Activated T-cell treated with anti-CD3 and anti-CD28 coated beads, Interleukin-2, amount 50 U/mL, for 1 hour (primary cell): Measurements from ENCODE around the gene C16orf96.
A peak's percentile ranks its signal among the peaks of the same experiment; 100 is the strongest.

ENCODE experiments used
- DNase-seq: peaks from one replicate; pipeline ENCODE4 v3.0.0-alpha.2; 2020

The C16orf96 gene

GRCh38 chr16:4623593-4623992 is 67.5 kb downstream of the C16orf96 start:
- DNase-seq = no peak

GRCh38 chr16:4624015-4624826 is 68.1 kb downstream of the C16orf96 start, which contains the start of gene MGRN1:
Gene MGRN1, plus strand, starts transcription at chr16:4624826. Its CDS starts 135 bp downstream, at chr16:4624961.
- peak; percentile 92 for DNase-seq

- DNase-seq = peak; percentile 69
These were observed 68.9 kb downstream of the C16orf96 start for GRCh38 chr16:4624827-4625559.

GRCh38 chr16:4625560-4626159 is 69.5 kb downstream of the C16orf96 start:
- no peak for DNase-seq

- DNase-seq = no peak
These were observed 70.3 kb downstream of the C16orf96 start for GRCh38 chr16:4626396-4626795.

- no peak for DNase-seq
These were observed 72.1 kb downstream of the C16orf96 start for GRCh38 chr16:4628283-4628682.

- no peak for DNase-seq
These were observed 75.3 kb downstream of the C16orf96 start for GRCh38 chr16:4631444-4631843.

- no peak for DNase-seq
These were observed 77.9 kb downstream of the C16orf96 start for GRCh38 chr16:4633910-4634635.

GRCh38 chr16:4634768-4635167 is 78.6 kb downstream of the C16orf96 start:
- no peak for DNase-seq

- no peak for DNase-seq
These were observed 80.1 kb downstream of the C16orf96 start for GRCh38 chr16:4636196-4636595.

- no peak for DNase-seq
These were observed 81.5 kb downstream of the C16orf96 start for GRCh38 chr16:4637501-4638166.

GRCh38 chr16:4639899-4640509 is 83.9 kb downstream of the C16orf96 start:
- DNase-seq = no peak

- DNase-seq = no peak
These were observed 84.6 kb downstream of the C16orf96 start for GRCh38 chr16:4640572-4641305.

- DNase-seq = no peak
These were observed 85.2 kb downstream of the C16orf96 start for GRCh38 chr16:4641306-4641687.

- DNase-seq = no peak
These were observed 85.8 kb downstream of the C16orf96 start for GRCh38 chr16:4641895-4642294.

GRCh38 chr16:4646773-4647643 is 90.9 kb downstream of the C16orf96 start:
- DNase-seq = no peak

- DNase-seq = no peak
These were observed 91.5 kb downstream of the C16orf96 start for GRCh38 chr16:4647644-4647980.

GRCh38 chr16:4648917-4649316 is 92.8 kb downstream of the C16orf96 start:
- DNase-seq = no peak

GRCh38 chr16:4649744-4650442 is 93.8 kb downstream of the C16orf96 start:
- no peak for DNase-seq
